SH-SY5Y (cell line): ENCODE measurements around the gene TAS1R2.

ENCODE experiments used
- GATA2 ChIP-seq: IDR thresholded peaks from 2 replicates; pipeline ENCODE4 v1.6.1; 2011; ENCODE audit warnings: mild to moderate bottlenecking, low read depth, low read length
- GATA3 ChIP-seq: IDR thresholded peaks from 2 replicates; pipeline ENCODE4 v1.6.1; 2011; ENCODE audit warnings: low read depth, mild to moderate bottlenecking, low read length, moderate library complexity

GRCh38 chr1:18814874-18815531 lies 44.5 kb downstream of the TAS1R2 start:
- TF ChIP-seq GATA3, result no peak
- TF ChIP-seq GATA2, result no peak
